GM10266 (cell line): Measurements from ENCODE around the gene SUSD6.

ENCODE experiments used
- DNase-seq: peaks from one replicate; pipeline ENCODE4 v3.0.0; 2012; ENCODE audit errors: extremely low spot score
- CTCF ChIP-seq: IDR thresholded peaks from 2 replicates; pipeline ENCODE4 v1.5.1; 2012; ENCODE audit warnings: mild to moderate bottlenecking, low read depth; ENCODE audit not compliant: control insufficient read depth, insufficient read depth; ENCODE audit errors: missing control alignments

The SUSD6 gene

GRCh38 chr14:69699748-69700303 is 88.4 kb downstream of the SUSD6 start:
- TF ChIP-seq CTCF = no peak
- DNase-seq = no peak

GRCh38 chr14:69700575-69700974 is 89.2 kb downstream of the SUSD6 start:
- DNase-seq = no peak
- TF ChIP-seq CTCF = no peak

- no peak for TF ChIP-seq CTCF
- DNase-seq = no peak
Observed at GRCh38 chr14:69701291-69701690, 89.9 kb downstream of the SUSD6 start.

DNA sequence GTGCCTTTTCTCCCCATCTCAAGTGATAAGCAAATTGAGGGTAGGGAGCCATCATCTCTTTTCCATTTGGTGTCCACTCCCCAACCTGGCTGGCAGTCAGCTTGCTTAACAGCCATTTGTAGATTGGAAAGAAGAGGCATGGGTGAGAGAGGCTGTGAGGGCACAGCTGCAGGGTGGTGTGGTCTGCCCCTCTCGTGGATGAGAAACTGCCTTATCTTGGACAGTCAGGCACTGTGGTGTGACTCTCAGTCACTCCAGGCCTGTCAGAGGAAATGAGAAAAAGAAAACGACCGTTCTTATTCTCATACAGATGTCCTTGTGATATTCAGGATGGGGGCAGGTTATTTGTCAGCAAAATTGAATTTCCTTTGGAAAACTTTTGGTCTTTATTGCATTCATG is 90.5 kb downstream of the SUSD6 start:
- no peak for TF ChIP-seq CTCF
- DNase-seq = no peak

DNA sequence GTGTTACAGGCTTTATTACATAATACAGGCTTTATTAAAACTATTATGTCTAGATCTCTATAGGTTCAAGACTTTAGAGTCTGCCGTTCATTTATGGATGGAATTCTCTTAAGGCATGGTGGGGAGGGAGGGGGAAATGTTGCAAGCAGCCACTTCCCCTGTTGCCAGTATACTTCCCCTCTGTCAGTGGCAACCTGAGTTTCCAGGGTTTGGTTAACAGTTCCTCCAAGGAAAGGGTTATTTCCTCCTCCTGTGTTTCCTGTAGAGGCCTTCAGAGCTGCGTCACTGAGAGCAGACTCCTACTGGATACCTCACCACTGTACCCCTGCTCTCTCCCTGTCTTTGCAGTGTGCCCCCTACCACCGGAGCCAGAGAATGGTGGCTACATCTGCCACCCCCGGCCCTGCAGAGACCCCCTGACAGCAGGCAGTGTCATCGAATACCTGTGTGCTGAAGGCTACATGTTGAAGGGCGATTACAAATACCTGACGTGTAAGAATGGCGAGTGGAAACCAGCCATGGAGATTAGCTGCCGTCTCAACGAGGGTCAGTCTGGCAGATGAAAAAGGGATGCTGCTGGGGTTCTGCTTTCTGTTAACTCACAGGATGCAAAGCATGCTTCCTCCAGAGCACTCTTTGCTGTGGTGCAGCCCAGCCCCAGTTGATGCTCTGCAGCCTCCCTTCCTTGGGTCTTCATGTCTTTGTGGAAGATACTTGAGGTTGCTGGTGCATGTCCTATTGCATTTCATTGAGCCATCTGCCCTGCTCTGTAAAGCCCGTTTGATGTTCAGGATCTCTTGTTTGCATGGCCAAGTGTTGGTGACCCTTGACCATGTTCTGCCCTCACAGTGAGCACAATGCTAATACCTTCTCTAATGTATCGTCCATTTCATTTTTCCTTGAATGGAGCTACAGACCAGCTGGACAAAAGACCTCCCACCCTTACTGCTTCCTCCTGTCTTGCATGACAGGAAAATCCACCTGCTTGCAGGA is 91.9 kb downstream of the SUSD6 start:
- TF ChIP-seq CTCF = no peak
- no peak for DNase-seq

- no peak for TF ChIP-seq CTCF
- no peak for DNase-seq
Observed at GRCh38 chr14:69704319-69704718, 92.9 kb downstream of the SUSD6 start.

GRCh38 chr14:69705706-69706105 is 94.3 kb downstream of the SUSD6 start:
- DNase-seq = no peak
- no peak for TF ChIP-seq CTCF
